Endodermal cell (in vitro differentiated cells): Measurements from ENCODE around the gene USP31. TPM values are rescaled to one million over a fixed set of nuclear protein-coding genes. Genes with fewer than 3 reads are reported as not detected.

Experiments
- DNase-seq: peaks from one replicate; pipeline ENCODE4 v3.0.0-alpha.2; 2017
- H3K27ac ChIP-seq: 2 replicates; pipeline ENCODE4 v1.5.1; 2013; ENCODE audit warnings: mild to moderate bottlenecking, low read depth, low read length, moderate library complexity
- H3K27me3 ChIP-seq: 2 replicates; pipeline ENCODE4 v1.6.1; 2013; ENCODE audit warnings: mild to moderate bottlenecking, low read length, moderate library complexity; ENCODE audit not compliant: insufficient read depth, control insufficient read depth, poor library complexity, severe bottlenecking
- H3K36me3 ChIP-seq: 2 replicates; pipeline ENCODE4 v1.7.0; 2013; ENCODE audit warnings: mild to moderate bottlenecking, low read length, moderate library complexity; ENCODE audit not compliant: control insufficient read depth, insufficient read depth
- H3K4me1 ChIP-seq: one replicate; pipeline ENCODE4 v1.7.0; 2013; ENCODE audit warnings: low read length; ENCODE audit not compliant: control insufficient read depth, insufficient read depth
- H3K4me3 ChIP-seq: 2 replicates; pipeline ENCODE4 v1.5.1; 2013; ENCODE audit warnings: mild to moderate bottlenecking, low read length, moderate library complexity
- H3K9ac ChIP-seq: 2 replicates; pipeline ENCODE4 v1.6.1; 2013; ENCODE audit warnings: mild to moderate bottlenecking, low read length, moderate library complexity; ENCODE audit not compliant: poor library complexity, severe bottlenecking; ENCODE audit errors: extremely low read depth
- H3K9me3 ChIP-seq: 2 replicates; pipeline ENCODE4 v1.6.1; 2013; ENCODE audit warnings: mild to moderate bottlenecking, low read length, moderate library complexity; ENCODE audit not compliant: control insufficient read depth
- H3K27ac Mint-ChIP-seq: 2 replicates; pipeline ENCODE4 v1.8.0; 2020; ENCODE audit warnings: mixed read lengths
- H3K27me3 Mint-ChIP-seq: 2 replicates; pipeline ENCODE4 v1.8.0; 2021; ENCODE audit warnings: mild to moderate bottlenecking, mixed read lengths; ENCODE audit not compliant: insufficient read depth
- H3K36me3 Mint-ChIP-seq: 2 replicates; pipeline ENCODE4 v1.8.0; 2020; ENCODE audit warnings: low read depth, mixed read lengths
- H3K4me1 Mint-ChIP-seq: 2 replicates; pipeline ENCODE4 v1.8.0; 2020; ENCODE audit warnings: mixed read lengths
- H3K4me3 Mint-ChIP-seq: 2 replicates; pipeline ENCODE4 v1.8.0; 2020; ENCODE audit warnings: mild to moderate bottlenecking, moderate library complexity, mixed read lengths
- H3K9me3 Mint-ChIP-seq: 2 replicates; pipeline ENCODE4 v1.8.0; 2020; ENCODE audit warnings: mild to moderate bottlenecking, mixed read lengths
- CTCF ChIP-seq: fragments of 200-600 bp; sonication (generic); conservative IDR thresholded peaks from 2 replicates; pipeline ENCODE4 v1.5.0; 2021; ENCODE audit warnings: antibody characterized with exemption, mild to moderate bottlenecking
- WGBS, 2 experiments: methylation state at CpG; one replicate each; pipeline versions ENCODE4 v1.1.5 to v1.1.7; 2013; ENCODE audit warnings: missing lambda C conversion rate in 2 of 2, mixed read lengths in 1 of 2; ENCODE audit not compliant: insufficient coverage in 1 of 2, insufficient read length in 1 of 2; 5-methylcytosine and 5-hydroxymethylcytosine counted together
- total RNA-seq, 2 donors: library from RNA; stranded (reverse); fragmentation: NEBNext Ultra II Directional in 1 of 2; extraction: Animal tissue kit (Norgen Biotek cat#: 25700) in 1 of 2; gene quantifications; 2 replicates in 1 of 2; 3 replicates in 1 of 2; pipeline ENCODE4 v1.2.1, GENCODE V29; 2021

Gene USP31
- total RNA-seq, 2 donors from 2014 or later: 19.9 to 22.1 TPM

DNA sequence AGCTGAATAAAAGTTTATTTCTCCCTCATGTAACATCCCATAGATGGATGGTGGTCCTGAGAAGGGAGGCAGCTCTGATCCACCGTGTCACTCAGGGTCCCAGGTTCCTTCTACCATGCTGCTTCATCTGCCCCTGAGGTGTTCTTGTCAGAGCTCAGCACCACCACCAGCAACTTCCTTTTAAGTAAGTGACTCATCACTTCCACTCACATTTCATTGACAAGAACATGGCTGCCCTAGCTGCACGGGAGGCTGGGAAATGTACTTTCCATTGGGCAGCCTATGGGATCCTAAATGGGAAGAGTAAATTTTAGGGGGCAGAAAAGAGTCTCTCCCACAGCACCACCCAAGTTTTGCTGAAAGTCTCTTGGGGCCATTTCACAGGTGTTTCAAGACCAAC lies 134.7 kb downstream of the USP31 start:
- Histone ChIP-seq H3K9me3 (no peaks in the 10 kb centered on the region), H3K27ac (no peak overlapping the region), H3K4me1 (no peaks in the 10 kb centered on the region), H3K36me3 (no peaks in the 10 kb centered on the region), H3K4me3 (no peak overlapping the region), H3K9ac (no peak overlapping the region), H3K27me3 (no peaks in the 10 kb centered on the region)
- Mint-ChIP-seq H3K27me3 (peaks cover 3% of the 10 kb centered on the region), H3K27ac (no peak overlapping the region), H3K36me3 (no peaks in the 10 kb centered on the region), H3K4me3 (no peak overlapping the region), H3K9me3 (no peaks in the 10 kb centered on the region), H3K4me1 (peaks cover 4% of the 10 kb centered on the region)
- no peak for TF ChIP-seq CTCF
- WGBS, 2 experiments: 83 to 100% methylated on average over 1 to 2 of the region's 2 CpGs
- DNase-seq: no peak

Other genes with a start within 250 kb of the USP31 start
- under 1 TPM in 1 of 2 donors, not detected in 1; 0.09 TPM for gene SCNN1G, start 33.3 kb upstream of the USP31 start, total RNA-seq
- gene SCNN1B, start 152.8 kb upstream of the USP31 start, total RNA-seq: not detected